K562 (cell line): ENCODE measurements around the gene APBB2. TPM values are rescaled to one million over a fixed set of nuclear protein-coding genes. Genes with fewer than 3 reads are reported as not detected.

Experiments used
- BMI1 ChIP-seq: fragments of 150-350 bp; IDR thresholded peaks from 2 replicates; pipeline ENCODE4 v1.6.1; 2014; ENCODE audit warnings: low read length
- BRD9 ChIP-seq: fragments of 450-650 bp; IDR thresholded peaks from 2 replicates; pipeline ENCODE4 v1.6.1; 2018; ENCODE audit warnings: low read depth; ENCODE audit not compliant: partially characterized antibody
- CBX3 ChIP-seq, 2 experiments: IDR thresholded peaks; 1 replicate in 1 of 2; 2 replicates in 1 of 2; pipeline ENCODE4 v1.6.1; 2012; ENCODE audit warnings: inconsistent platforms in 2 of 2, low read length in 2 of 2, borderline replicate concordance in 1 of 2, control low read depth in 1 of 2
- DPF2 ChIP-seq: fragments of 450-650 bp; IDR thresholded peaks from 2 replicates; pipeline ENCODE4 v1.6.1; 2016
- E2F6 ChIP-seq, 2 experiments: IDR thresholded peaks; 2 replicates each; pipeline ENCODE4 v1.6.1; 2011; ENCODE audit warnings: borderline replicate concordance in 1 of 2, control low read depth in 1 of 2, low read depth in 1 of 2, low read length in 1 of 2, mild to moderate bottlenecking in 1 of 2, mixed read lengths in 1 of 2, moderate library complexity in 1 of 2; ENCODE audit not compliant: insufficient read depth in 1 of 2, insufficient read length in 1 of 2, poor library complexity in 1 of 2, severe bottlenecking in 1 of 2; ENCODE audit errors: extremely low read depth in 1 of 2
- FUS ChIP-seq: fragments of 200-400 bp; formaldehyde crosslinking; optimal IDR thresholded peaks from 2 replicates; pipeline ENCODE3; 2017; ENCODE audit warnings: low read depth, low read length
- MBD2 ChIP-seq: sonication (generic); IDR thresholded peaks from 2 replicates; pipeline ENCODE4 v1.6.1; 2016; ENCODE audit warnings: low read depth, borderline replicate concordance
- ZBTB12 ChIP-seq: fragments of 250-450 bp; sonication (Bioruptor Pico); IDR thresholded peaks from 2 replicates; pipeline ENCODE4 v1.4.0; 2020
- polyA plus RNA-seq, 8 experiments: library from polyadenylated mRNA; depleted of rRNA in 4 of 8; stranded (reverse) in 5 of 8; unstranded in 3 of 8; fragments of >200 nt; fragmentation: Nextera tagmentation in 2 of 8; fragmentation: Illumina TruSeq in 1 of 8; extraction: Ambion mirVana in 2 of 8; extraction: Trizol in 1 of 8; gene quantifications; 2 replicates each; pipeline versions ENCODE4 v1.2.1 to v1.2.3, GENCODE V29; 2011 to 2014; ENCODE audit warnings: inconsistent platforms in 1 of 8, missing spikeins in 1 of 8
- total RNA-seq, 7 experiments: library from RNA; depleted of rRNA in 6 of 7; stranded (reverse); fragments of >200 nt in 6 of 7; fragmentation: Illumina TruSeq in 2 of 7; extraction: Trizol in 2 of 7; gene quantifications; 2 replicates each; pipeline versions ENCODE4 v1.2.1 to v1.2.3, GENCODE V29; 2011 to 2021; ENCODE audit warnings: low replicate concordance in 1 of 7

APBB2 gene
- total and polyA plus RNA-seq, 9 of the 15 experiments (the other 6 are each of a cell fraction or from before 2014, with no cell fraction given) = 0.08 to 2.1 (median 1.4) TPM

GRCh38 chr4:41024556-41025491 is 189.5 kb downstream of the APBB2 start (continued):
- TF ChIP-seq ZBTB12 (CRISPR knock-in tag) (no peak), BMI1 (no peak), BRD9 (no peak), E2F6 (IDR thresholded peaks at IDR 0.05; ENCODE audit: borderline replicate concordance in 1 of 2, extremely low read depth in 1 of 2, insufficient read depth in 1 of 2, insufficient read length in 1 of 2, low read depth in 1 of 2, low read length in 1 of 2, poor library complexity in 1 of 2, severe bottlenecking in 1 of 2) (no peak), DPF2 (no peak), FUS (no peak), MBD2 (no peak), CBX3 (IDR thresholded peaks at IDR 0.05; ENCODE audit: borderline replicate concordance in 1 of 2, low read length in 2 of 2) (peak in 1 of 2 experiments; percentile 75; a peak in 1 of 3 replicates)
